ENCODE results near the gene ATXN7. TPM values are rescaled to one million over a fixed set of nuclear protein-coding genes. Genes with fewer than 3 reads are reported as not detected.

The ATXN7 gene
- total and polyA plus RNA-seq, 2 experiments from 2014 or later, result 3.0 to 14.4 TPM

DNA sequence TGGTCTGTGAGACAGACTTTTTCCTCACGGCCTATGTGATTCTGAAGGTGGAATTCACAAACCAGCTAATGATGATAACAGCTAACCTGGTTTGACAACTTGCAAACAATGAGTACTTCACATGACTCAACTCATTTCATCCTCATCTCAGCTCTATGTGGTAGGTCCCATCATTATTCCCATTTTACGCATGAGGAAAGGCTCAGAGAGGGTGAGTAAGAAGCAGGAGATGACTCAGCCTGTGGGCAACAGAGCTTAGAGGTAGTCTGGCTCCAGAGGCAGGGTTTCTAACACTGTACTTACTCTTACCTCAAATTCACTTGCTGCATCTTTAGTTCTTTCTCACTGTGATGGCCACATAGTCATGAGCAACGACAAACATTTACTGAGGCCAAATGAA is 185.5 kb downstream of the ATXN7 start:
- Histone ChIP-seq H4K20me1 (ENCODE audit: insufficient read depth, poor library complexity, severe bottlenecking) (no peaks in the 10 kb centered on the region), H3K27ac (no peak overlapping the region), H3K79me2 (no peaks in the 10 kb centered on the region), H3K27me3 (no peaks in the 10 kb centered on the region), H3K9me3 (ENCODE audit: low read depth) (no peaks in the 10 kb centered on the region), H3K4me2 (no peak overlapping the region), H2AFZ (no peak overlapping the region), H3K9me2 (replicated peaks; ENCODE audit: insufficient read depth) (no peaks in the 10 kb centered on the region), H3K4me1 (ENCODE audit: insufficient read depth) (no peaks in the 10 kb centered on the region), H3K4me3 (no peak overlapping the region), H3K36me3 (replicated peaks; ENCODE audit: insufficient read depth, low read depth) (no peaks in the 10 kb centered on the region)
- no peak for DNase-seq (ENCODE audit: low spot score)
- WGBS (ENCODE audit: low lambda C conversion rate, missing lambda C conversion rate), result 72% methylated on average over 3 of the region's 3 CpGs
- TF ChIP-seq, protein P1, sequence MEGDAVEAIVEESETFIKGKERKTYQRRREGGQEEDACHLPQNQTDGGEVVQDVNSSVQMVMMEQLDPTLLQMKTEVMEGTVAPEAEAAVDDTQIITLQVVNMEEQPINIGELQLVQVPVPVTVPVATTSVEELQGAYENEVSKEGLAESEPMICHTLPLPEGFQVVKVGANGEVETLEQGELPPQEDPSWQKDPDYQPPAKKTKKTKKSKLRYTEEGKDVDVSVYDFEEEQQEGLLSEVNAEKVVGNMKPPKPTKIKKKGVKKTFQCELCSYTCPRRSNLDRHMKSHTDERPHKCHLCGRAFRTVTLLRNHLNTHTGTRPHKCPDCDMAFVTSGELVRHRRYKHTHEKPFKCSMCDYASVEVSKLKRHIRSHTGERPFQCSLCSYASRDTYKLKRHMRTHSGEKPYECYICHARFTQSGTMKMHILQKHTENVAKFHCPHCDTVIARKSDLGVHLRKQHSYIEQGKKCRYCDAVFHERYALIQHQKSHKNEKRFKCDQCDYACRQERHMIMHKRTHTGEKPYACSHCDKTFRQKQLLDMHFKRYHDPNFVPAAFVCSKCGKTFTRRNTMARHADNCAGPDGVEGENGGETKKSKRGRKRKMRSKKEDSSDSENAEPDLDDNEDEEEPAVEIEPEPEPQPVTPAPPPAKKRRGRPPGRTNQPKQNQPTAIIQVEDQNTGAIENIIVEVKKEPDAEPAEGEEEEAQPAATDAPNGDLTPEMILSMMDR (IDR thresholded peaks at IDR 0.05; ENCODE audit: poor library complexity), result no peak
- TF ChIP-seq EZH2phosphoT487 (IDR thresholded peaks at IDR 0.05; ENCODE audit: low read depth, severe bottlenecking, unreplicated experiment) (no peak), EZH2 (IDR thresholded peaks at IDR 0.05; ENCODE audit: borderline replicate concordance) (no peak)

GRCh38 chr3:64049832-64050231 is 186.2 kb downstream of the ATXN7 start:
- H2AFZ ChIP-seq, result no peak overlapping the region
- no peaks in the 10 kb centered on the region for H3K9me2 ChIP-seq (replicated peaks; ENCODE audit: insufficient read depth)
- H3K79me2 ChIP-seq, result no peaks in the 10 kb centered on the region
- no peaks in the 10 kb centered on the region for H3K9me3 ChIP-seq (ENCODE audit: low read depth)
- 50% methylated on average over 4 of the region's 4 CpGs for WGBS (ENCODE audit: low lambda C conversion rate, missing lambda C conversion rate)
- no peaks in the 10 kb centered on the region for H3K36me3 ChIP-seq (replicated peaks; ENCODE audit: insufficient read depth, low read depth)
- H3K27ac ChIP-seq, result no peak overlapping the region
- no peak overlapping the region for H3K4me2 ChIP-seq
- no peaks in the 10 kb centered on the region for H3K4me1 ChIP-seq (ENCODE audit: insufficient read depth)
- H3K4me3 ChIP-seq, result no peak overlapping the region
- TF ChIP-seq, protein P1 (IDR thresholded peaks at IDR 0.05; ENCODE audit: poor library complexity), result no peak
- no peak for TF ChIP-seq EZH2phosphoT487 (IDR thresholded peaks at IDR 0.05; ENCODE audit: low read depth, severe bottlenecking, unreplicated experiment)
- TF ChIP-seq EZH2 (IDR thresholded peaks at IDR 0.05; ENCODE audit: borderline replicate concordance), result no peak
- no peak for DNase-seq (ENCODE audit: low spot score)
- H4K20me1 ChIP-seq (ENCODE audit: insufficient read depth, poor library complexity, severe bottlenecking), result no peaks in the 10 kb centered on the region
- no peaks in the 10 kb centered on the region for H3K27me3 ChIP-seq

Small RNA genes lying within 50 kb of the gene (small RNA-seq; reads per million reads assigned to genes)
- gene SCAANT1, result not detected

Other genes starting within 250 kb of the ATXN7 start
- gene SNTN, start 211.2 kb upstream of the ATXN7 start, total RNA-seq, result not detected in 2 replicates
- gene SNTN, start 211.2 kb upstream of the ATXN7 start, polyA plus RNA-seq, result not detected in 2 replicates
- not detected in 2 replicates for gene C3orf49, start 44.6 kb upstream of the ATXN7 start, total RNA-seq
- gene C3orf49, start 44.6 kb upstream of the ATXN7 start, polyA plus RNA-seq, result 0.11 TPM in 1 of 2 replicates, not detected in the other
- gene THOC7, start 62 bp upstream of the ATXN7 start, total RNA-seq, result 61.7 and 69.4 TPM in 2 replicates
- 67.3 and 78.5 TPM in 2 replicates for gene THOC7, start 62 bp upstream of the ATXN7 start, polyA plus RNA-seq
- not detected in 2 replicates for gene SCAANT1, start 48.5 kb downstream of the ATXN7 start, total RNA-seq
- gene SCAANT1, start 48.5 kb downstream of the ATXN7 start, polyA plus RNA-seq, result 1.1 TPM in 1 of 2 replicates, not detected in the other
- gene PSMD6, start 159.6 kb downstream of the ATXN7 start, total RNA-seq, result 99.6 and 101 TPM in 2 replicates
- 104 and 111 TPM in 2 replicates for gene PSMD6, start 159.6 kb downstream of the ATXN7 start, polyA plus RNA-seq

Measured in hepatocyte (in vitro differentiated cells).